Fibroblast of lung (primary cell): Measurements from ENCODE around the gene NR2F1-AS1. TPM values are rescaled to one million over a fixed set of nuclear protein-coding genes. Genes with fewer than 3 reads are reported as not detected.
A peak's percentile ranks its signal among the peaks of the same experiment; 100 is the strongest.

Experiments
- DNase-seq, 2 donors: peaks; one replicate each; pipeline versions ENCODE4 v3.0.0 to v3.0.0-alpha.2; 2010; ENCODE audit warnings: low read depth in 2 of 2
- H2AFZ ChIP-seq: 2 replicates; pipeline ENCODE4 v1.5.1; 2012; ENCODE audit warnings: low read length, control low read depth, inconsistent platforms
- H3K27ac ChIP-seq: 2 replicates; pipeline ENCODE4 v1.5.1; 2011; ENCODE audit warnings: low read length, control low read depth; ENCODE audit not compliant: insufficient read depth
- H3K27me3 ChIP-seq: 2 replicates; pipeline ENCODE4 v1.5.1; 2011; ENCODE audit warnings: mild to moderate bottlenecking, low read length; ENCODE audit not compliant: control insufficient read depth, insufficient read depth
- H3K36me3 ChIP-seq: 2 replicates; pipeline ENCODE4 v1.5.1; 2011; ENCODE audit warnings: low read length; ENCODE audit not compliant: control insufficient read depth, insufficient read depth
- H3K4me1 ChIP-seq: 2 replicates; pipeline ENCODE4 v1.5.1; 2011; ENCODE audit warnings: low read length; ENCODE audit not compliant: control insufficient read depth, insufficient read depth; ENCODE audit errors: extremely low read depth
- H3K4me2 ChIP-seq: 2 replicates; pipeline ENCODE4 v1.5.1; 2011; ENCODE audit warnings: low read length, control low read depth; ENCODE audit not compliant: insufficient read depth; ENCODE audit errors: extremely low read depth
- H3K4me3 ChIP-seq, 4 experiments: fragments of 200-600 bp in 1 of 4; sonication (generic) in 1 of 4; replicated peaks in 1 of 4; 2 replicates each; pipeline ENCODE4 v1.5.1; 2011 to 2016; ENCODE audit warnings: low read length in 4 of 4, low read depth in 3 of 4, mild to moderate bottlenecking in 3 of 4, control low read depth in 2 of 4, inconsistent platforms in 1 of 4, mixed read lengths in 1 of 4; ENCODE audit not compliant: insufficient read depth in 1 of 4; ENCODE audit errors: control extremely low read depth in 1 of 4
- H3K79me2 ChIP-seq: 2 replicates; pipeline ENCODE4 v1.5.1; 2012; ENCODE audit warnings: mild to moderate bottlenecking, low read length, inconsistent platforms; ENCODE audit not compliant: control insufficient read depth, insufficient read depth
- H3K9ac ChIP-seq: 2 replicates; pipeline ENCODE4 v1.5.1; 2011; ENCODE audit warnings: mild to moderate bottlenecking, low read length, control low read depth; ENCODE audit not compliant: insufficient read depth
- H3K9me3 ChIP-seq: 2 replicates; pipeline ENCODE4 v1.5.1; 2012; ENCODE audit warnings: low read depth, low read length; ENCODE audit not compliant: control insufficient read depth, insufficient read depth
- H4K20me1 ChIP-seq: 2 replicates; pipeline ENCODE4 v1.5.1; 2011; ENCODE audit warnings: low read length; ENCODE audit not compliant: control insufficient read depth, insufficient read depth; ENCODE audit errors: extremely low read depth
- EZH2 ChIP-seq: IDR thresholded peaks from 2 replicates; pipeline ENCODE4 v1.5.1; 2012; ENCODE audit warnings: low read length, control low read depth, mild to moderate bottlenecking; ENCODE audit errors: missing control alignments
- polyA plus RNA-seq, 2 donors: library from polyadenylated mRNA; depleted of rRNA in 1 of 2; stranded (reverse) in 1 of 2; unstranded in 1 of 2; fragments of >200 nt; gene quantifications; 2 replicates each; pipeline ENCODE4 v1.2.1, GENCODE V29; 2011 to 2012; ENCODE audit warnings: missing spikeins in 1 of 2
- total RNA-seq: library from RNA; depleted of rRNA; stranded (reverse); fragments of >200 nt; gene quantifications from 2 replicates; pipeline ENCODE4 v1.2.1, GENCODE V29; 2014
- TF ChIP-seq, protein P1 (sequence below), 2 donors: IDR thresholded peaks in 1 of 2; conservative IDR thresholded peaks in 1 of 2; 1 replicate in 1 of 2; 2 replicates in 1 of 2; pipeline ENCODE4 v1.5.1; 2011 to 2012; ENCODE audit warnings: low read length in 2 of 2, control low read depth in 1 of 2, inconsistent platforms in 1 of 2, low read depth in 1 of 2, mild to moderate bottlenecking in 1 of 2

NR2F1-AS1 gene
- total and polyA plus RNA-seq, 2 donors (not counting 1 experiment from before 2014, with no cell fraction given) = 29.6 to 44.6 TPM

DNA sequence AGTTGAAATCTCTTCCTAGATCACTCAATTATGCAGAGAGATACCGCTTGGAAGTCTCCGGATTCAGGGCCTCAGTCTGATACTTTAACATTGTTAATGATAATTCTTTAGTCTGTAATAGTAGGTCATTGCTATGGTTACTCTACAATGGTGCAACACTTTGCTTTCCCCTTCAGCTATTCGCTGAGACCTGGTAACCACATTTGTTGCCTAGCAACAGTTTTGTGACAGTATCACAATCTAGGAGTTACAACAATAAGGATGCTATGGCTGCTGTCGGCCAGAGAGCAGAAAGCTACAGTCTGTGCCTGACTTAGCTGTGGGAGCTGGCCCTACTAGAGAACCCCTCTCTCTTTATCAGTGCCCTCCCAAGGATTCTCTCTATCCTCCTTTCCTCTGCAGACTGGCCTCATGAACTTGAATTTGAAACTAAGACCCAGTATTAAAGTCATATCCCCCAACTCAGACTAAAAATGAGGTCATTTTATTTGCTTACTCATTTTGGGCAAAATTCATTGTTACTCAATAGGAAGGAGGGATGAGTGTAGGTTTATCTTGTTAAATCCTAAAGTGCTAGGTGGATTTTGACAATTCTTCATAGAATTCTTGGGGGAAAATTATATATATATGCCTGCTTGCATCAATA, 41.3 kb upstream of the NR2F1-AS1 start:
- H3K79me2 ChIP-seq = no peaks in the 10 kb centered on the region
- H3K4me3 ChIP-seq = peak overlapping the region in 3 of 4 experiments; percentile 60 to 87 (median 71)
- H2AFZ ChIP-seq = peak overlapping the region; percentile 2
- H3K4me2 ChIP-seq = peak overlapping the region; percentile 8
- peak; percentile 76 to 78 for DNase-seq
- H3K9me3 ChIP-seq = no peaks in the 10 kb centered on the region
- H3K27ac ChIP-seq = peak overlapping the region; percentile 86
- no peaks in the 10 kb centered on the region for H3K36me3 ChIP-seq
- TF ChIP-seq, protein P1, sequence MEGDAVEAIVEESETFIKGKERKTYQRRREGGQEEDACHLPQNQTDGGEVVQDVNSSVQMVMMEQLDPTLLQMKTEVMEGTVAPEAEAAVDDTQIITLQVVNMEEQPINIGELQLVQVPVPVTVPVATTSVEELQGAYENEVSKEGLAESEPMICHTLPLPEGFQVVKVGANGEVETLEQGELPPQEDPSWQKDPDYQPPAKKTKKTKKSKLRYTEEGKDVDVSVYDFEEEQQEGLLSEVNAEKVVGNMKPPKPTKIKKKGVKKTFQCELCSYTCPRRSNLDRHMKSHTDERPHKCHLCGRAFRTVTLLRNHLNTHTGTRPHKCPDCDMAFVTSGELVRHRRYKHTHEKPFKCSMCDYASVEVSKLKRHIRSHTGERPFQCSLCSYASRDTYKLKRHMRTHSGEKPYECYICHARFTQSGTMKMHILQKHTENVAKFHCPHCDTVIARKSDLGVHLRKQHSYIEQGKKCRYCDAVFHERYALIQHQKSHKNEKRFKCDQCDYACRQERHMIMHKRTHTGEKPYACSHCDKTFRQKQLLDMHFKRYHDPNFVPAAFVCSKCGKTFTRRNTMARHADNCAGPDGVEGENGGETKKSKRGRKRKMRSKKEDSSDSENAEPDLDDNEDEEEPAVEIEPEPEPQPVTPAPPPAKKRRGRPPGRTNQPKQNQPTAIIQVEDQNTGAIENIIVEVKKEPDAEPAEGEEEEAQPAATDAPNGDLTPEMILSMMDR (conservative IDR thresholded peaks at IDR 0.05 in 1 of 2, IDR thresholded peaks at IDR 0.05 in 1 of 2; ENCODE audit: low read depth in 1 of 2, low read length in 2 of 2) = no peak
- no peak for TF ChIP-seq EZH2
- no peaks in the 10 kb centered on the region for H3K27me3 ChIP-seq
- H3K4me1 ChIP-seq = peaks cover 2% of the 10 kb centered on the region
- H3K9ac ChIP-seq = peak overlapping the region; percentile 24
- H4K20me1 ChIP-seq = no peaks in the 10 kb centered on the region

DNA sequence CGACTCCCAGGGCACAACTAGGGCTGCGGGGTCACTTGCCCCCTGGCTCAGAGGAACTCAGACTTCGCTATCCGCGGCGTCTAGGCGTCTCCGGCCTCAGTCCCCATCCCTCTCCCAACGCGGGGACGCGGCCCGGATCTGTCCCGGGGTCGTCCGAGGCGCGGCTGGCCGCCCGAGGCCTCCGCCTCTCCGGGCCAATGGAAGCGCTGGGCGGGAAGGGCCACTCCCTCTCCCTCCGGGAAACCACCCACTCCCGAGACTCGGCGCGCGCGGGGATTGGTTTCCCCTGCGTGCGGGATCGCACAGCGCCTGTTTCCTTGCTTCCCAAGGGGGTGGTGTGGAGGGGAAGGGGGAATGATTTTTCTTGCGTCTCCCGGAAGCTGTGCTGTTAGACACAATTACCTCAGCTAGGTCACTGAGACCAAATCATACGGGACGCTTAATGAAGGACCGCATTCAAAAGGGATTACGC, 40.3 kb upstream of the NR2F1-AS1 start:
- peak; percentile 72 to 92 for DNase-seq

More for the DNA sequence above, 40.3 kb upstream of the NR2F1-AS1 start:
- no peaks in the 10 kb centered on the region for H3K79me2 ChIP-seq
- H3K4me2 ChIP-seq = peak overlapping the region; percentile 88
- peaks cover 2% of the 10 kb centered on the region for H3K4me1 ChIP-seq
- no peaks in the 10 kb centered on the region for H3K27me3 ChIP-seq
- no peaks in the 10 kb centered on the region for H3K9me3 ChIP-seq
- no peaks in the 10 kb centered on the region for H3K36me3 ChIP-seq
- H3K27ac ChIP-seq = peak overlapping the region; percentile 86
- TF ChIP-seq EZH2 = no peak
- TF ChIP-seq, protein P1 (conservative IDR thresholded peaks at IDR 0.05 in 1 of 2, IDR thresholded peaks at IDR 0.05 in 1 of 2; ENCODE audit: low read depth in 1 of 2, low read length in 2 of 2) = no peak
- H3K9ac ChIP-seq = peak overlapping the region; percentile 91
- H4K20me1 ChIP-seq = no peaks in the 10 kb centered on the region
- H2AFZ ChIP-seq = peak overlapping the region; percentile 89
- H3K4me3 ChIP-seq = peak overlapping the region; percentile 60 to 87 (median 71)
